ENCODE results near the gene TP73. TPM values are rescaled to one million over a fixed set of nuclear protein-coding genes. Genes with fewer than 3 reads are reported as not detected.

Gene TP73
- total RNA-seq (2014; rRNA removed) (2.5 and 2.6 TPM in 2 replicates), Bru-seq, nascent RNA (percentile 19 among the genes with signal in this experiment), BruChase-seq, experiment 1, labeled RNA remaining after a 6-hour chase (percentile 20 among the genes with signal in this experiment), BruChase-seq, experiment 2, labeled RNA remaining after a 2-hour chase (percentile 13 among the genes with signal in this experiment)
- long read RNA-seq, partial matches to known transcripts, result 0 of 2 reads
- long read RNA-seq, other reads (novel, unspliced or antisense), result 2 of 2 reads

GRCh38 chr1:3651930-3652547 is at the start of gene TP73:
TSS of gene TP73 (plus strand) at chr1:3652516. CDS start at chr1:3682366, 29,850 bp downstream.
- H3K9me3 ChIP-seq (ENCODE audit: low read length), result no peaks in the 10 kb centered on the region
- H3K9me2 ChIP-seq (replicated peaks; ENCODE audit: low read length), result no peaks in the 10 kb centered on the region
- TF ChIP-seq CTCF (conservative IDR thresholded peaks at IDR 0.05; ENCODE audit: low read depth, low read length) (no peak), EZH2 (IDR thresholded peaks at IDR 0.05; ENCODE audit: low read length, unreplicated experiment) (no peak), EZH2phosphoT487 (IDR thresholded peaks at IDR 0.05; ENCODE audit: borderline replicate concordance, low read length) (no peak)
- BruUV-seq (replicated peaks), result no TSS peak
- intact Hi-C loops (cut with micrococcal nuclease), result no loop called here
- H3K4me3 ChIP-seq (ENCODE audit: low read length), result peak within 1 kb of the TSS; percentile 51
- no peak within 1 kb of the TSS for H3K27ac ChIP-seq (ENCODE audit: low read length)
- no peak within 1 kb of the TSS for H3K9ac ChIP-seq (ENCODE audit: low read length)
- POLR2A ChIA-PET (ENCODE audit: unreplicated experiment), result no interaction called here
- peaks cover 4% of the 10 kb centered on the region; the same call in 1 of the 2 replicates for H3K36me3 ChIP-seq (ENCODE audit: low read depth, low read length)
- CTCF ChIA-PET, result no interaction called here
- H3K4me2 ChIP-seq (ENCODE audit: low read length), result peak within 1 kb of the TSS; percentile 58
- no peak; the same call in 1 of the 2 replicates for ATAC-seq
- H3K27me3 ChIP-seq (ENCODE audit: low read length), result peaks cover 61% of the 10 kb centered on the region
- peak within 1 kb of the TSS; percentile 37; the same call in 1 of the 2 replicates for H2AFZ ChIP-seq (ENCODE audit: low read length)
- no peaks in the 10 kb centered on the region for H3F3A ChIP-seq (ENCODE audit: low read length, unreplicated experiment)
- peaks cover 12% of the 10 kb centered on the region for H3K4me1 ChIP-seq (ENCODE audit: insufficient read depth, low read length)
- H4K20me1 ChIP-seq (ENCODE audit: low read length), result no peaks in the 10 kb centered on the region
- H3K79me2 ChIP-seq (ENCODE audit: low read length), result peaks cover 18% of the 10 kb centered on the region
- DNase-seq, result peak; percentile 23

GRCh38 chr1:3603156-3603555 is 49.2 kb upstream of the TP73 start:
- Histone ChIP-seq H3K9ac (ENCODE audit: low read length) (no peak overlapping the region), H3K4me3 (ENCODE audit: low read length) (no peak overlapping the region), H2AFZ (ENCODE audit: low read length) (no peak overlapping the region), H3K27ac (ENCODE audit: low read length) (no peak overlapping the region), H3K9me3 (ENCODE audit: low read length) (0 out of 2 replicates have a peak, but pooled peaks cover 6% of the 10 kb centered on the region), H3K4me2 (ENCODE audit: low read length) (no peak overlapping the region), H3K9me2 (replicated peaks; ENCODE audit: low read length) (no peaks in the 10 kb centered on the region), H3K79me2 (ENCODE audit: low read length) (no peaks in the 10 kb centered on the region), H3K36me3 (ENCODE audit: low read depth, low read length) (no peaks in the 10 kb centered on the region), H3K4me1 (ENCODE audit: insufficient read depth, low read length) (no peaks in the 10 kb centered on the region), H3K27me3 (ENCODE audit: low read length) (no peaks in the 10 kb centered on the region), H4K20me1 (ENCODE audit: low read length) (no peaks in the 10 kb centered on the region), H3F3A (ENCODE audit: low read length, unreplicated experiment) (no peaks in the 10 kb centered on the region)
- DNase-seq (no peak), ATAC-seq (no peak)
- CTCF ChIA-PET, result no interaction called here
- intact Hi-C loops (cut with micrococcal nuclease), result no loop called here
- TF ChIP-seq EZH2phosphoT487 (IDR thresholded peaks at IDR 0.05; ENCODE audit: borderline replicate concordance, low read length) (no peak), EZH2 (IDR thresholded peaks at IDR 0.05; ENCODE audit: low read length, unreplicated experiment) (no peak), CTCF (conservative IDR thresholded peaks at IDR 0.05; ENCODE audit: low read depth, low read length) (no peak)
- POLR2A ChIA-PET (ENCODE audit: unreplicated experiment), result no interaction called here
- BruUV-seq (replicated peaks), result no TSS peak

Measured in PC-3 (cell line).